IMR-90 (cell line): Measurements from ENCODE around the gene MYCBPAP. TPM values are rescaled to one million over a fixed set of nuclear protein-coding genes. Genes with fewer than 3 reads are reported as not detected.

Experiments
- ATAC-seq: fragments of 200-7000 bp; cut with Tn5 transposase; 2 replicates; pipeline ENCODE4 v1.9.1; 2020; ENCODE audit warnings: low read depth, mild to moderate bottlenecking, moderate library complexity
- BruUV-seq: library from RNA; stranded (reverse); fragments of 400-500 nt; replicated peaks from 2 replicates; lab custom pipeline; 2021; lab: Mats Ljungman, UMichigan
- CTCF ChIA-PET: fragments of 300-600 bp; formaldehyde crosslinking; extraction: SDS; loops from one replicate; lab custom pipeline; 2021; ENCODE audit warnings: antibody characterized with exemption; lab: Yijun Ruan, JAX
- POLR2A ChIA-PET: fragments of 300-600 bp; sonication (Branson Sonifier 250); formaldehyde crosslinking; loops from one replicate; lab custom pipeline; 2022; ENCODE audit warnings: antibody characterized with exemption; ENCODE audit not compliant: unreplicated experiment; lab: Charles Lee
- DNase-seq: peaks from one replicate; pipeline ENCODE4 v3.0.0; 2013
- H2AFZ ChIP-seq: replicated peaks from 2 replicates; pipeline ENCODE3; 2013; ENCODE audit warnings: low read length, mild to moderate bottlenecking; ENCODE audit not compliant: poor library complexity
- H2AK5ac ChIP-seq: 2 replicates; pipeline ENCODE4 v1.6.1; 2013; ENCODE audit warnings: low read depth, low read length, inconsistent platforms
- H2AK9ac ChIP-seq: replicated peaks from 2 replicates; pipeline ENCODE3; 2013; ENCODE audit warnings: mild to moderate bottlenecking, low read depth, low read length, moderate library complexity; ENCODE audit not compliant: poor library complexity
- H2BK120ac ChIP-seq: 2 replicates; pipeline ENCODE4 v1.6.1; 2013; ENCODE audit warnings: low read depth, low read length, inconsistent platforms
- H2BK15ac ChIP-seq: 3 replicates; pipeline ENCODE4 v1.6.1; 2013; ENCODE audit warnings: low read depth, low read length, inconsistent platforms
- H2BK20ac ChIP-seq: 2 replicates; pipeline ENCODE4 v1.6.1; 2013; ENCODE audit warnings: low read depth, mild to moderate bottlenecking, inconsistent platforms, low read length, moderate library complexity
- H2BK5ac ChIP-seq: 2 replicates; pipeline ENCODE4 v1.6.1; 2013; ENCODE audit warnings: mild to moderate bottlenecking, low read depth, low read length, inconsistent platforms; ENCODE audit not compliant: poor library complexity, severe bottlenecking
- H3K14ac ChIP-seq: replicated peaks from 2 replicates; pipeline ENCODE4 v1.6.1; 2013; ENCODE audit warnings: low read depth, low read length, inconsistent platforms
- H3K18ac ChIP-seq: 2 replicates; pipeline ENCODE4 v1.6.1; 2013; ENCODE audit warnings: low read depth, low read length, control low read depth
- H3K23ac ChIP-seq: 2 replicates; pipeline ENCODE4 v1.6.1; 2013; ENCODE audit warnings: low read depth, low read length, inconsistent platforms
- H3K27ac ChIP-seq: 2 replicates; pipeline ENCODE4 v1.5.1; 2013; ENCODE audit warnings: mild to moderate bottlenecking, control low read depth, low read length; ENCODE audit not compliant: insufficient read depth
- H3K27me3 ChIP-seq: 2 replicates; pipeline ENCODE4 v1.6.1; 2013; ENCODE audit warnings: low read length; ENCODE audit not compliant: control insufficient read depth, insufficient read depth
- H3K36me3 ChIP-seq: 2 replicates; pipeline ENCODE4 v1.6.1; 2013; ENCODE audit warnings: low read length, mixed read lengths; ENCODE audit not compliant: control insufficient read depth, insufficient read depth
- H3K4ac ChIP-seq: 2 replicates; pipeline ENCODE4 v1.6.1; 2013; ENCODE audit warnings: low read depth, low read length, inconsistent platforms
- H3K4me1 ChIP-seq: 2 replicates; pipeline ENCODE4 v1.6.1; 2013; ENCODE audit warnings: low read length, mixed read lengths; ENCODE audit not compliant: control insufficient read depth, insufficient read depth
- H3K4me2 ChIP-seq: 2 replicates; pipeline ENCODE4 v1.6.1; 2013; ENCODE audit warnings: low read depth, mild to moderate bottlenecking, control low read depth, low read length, moderate library complexity
- H3K4me3 ChIP-seq: 2 replicates; pipeline ENCODE4 v1.5.1; 2013; ENCODE audit warnings: low read depth, mild to moderate bottlenecking, control low read depth, low read length, moderate library complexity; ENCODE audit not compliant: insufficient read depth
- H3K56ac ChIP-seq: 2 replicates; pipeline ENCODE4 v1.6.1; 2013; ENCODE audit warnings: low read length, inconsistent platforms; ENCODE audit not compliant: insufficient read depth; ENCODE audit errors: extremely low read depth
- H3K79me1 ChIP-seq, 2 experiments: 2 replicates each; pipeline ENCODE4 v1.6.1; 2013; ENCODE audit warnings: low read length in 2 of 2, inconsistent platforms in 1 of 2, low read depth in 1 of 2
- H3K9ac ChIP-seq: 2 replicates; pipeline ENCODE4 v1.6.1; 2013; ENCODE audit warnings: low read depth, low read length, control low read depth
- H3K9me1 ChIP-seq: 2 replicates; pipeline ENCODE4 v1.6.1; 2013; ENCODE audit warnings: low read length, inconsistent platforms; ENCODE audit not compliant: insufficient read depth
- H3K9me3 ChIP-seq: 2 replicates; pipeline ENCODE4 v1.6.1; 2013; ENCODE audit warnings: low read length; ENCODE audit not compliant: control insufficient read depth, insufficient read depth
- H4K20me1 ChIP-seq: 2 replicates; pipeline ENCODE4 v1.6.1; 2013; ENCODE audit warnings: low read length, inconsistent platforms; ENCODE audit not compliant: insufficient read depth
- H4K5ac ChIP-seq: 2 replicates; pipeline ENCODE4 v1.6.1; 2013; ENCODE audit warnings: mild to moderate bottlenecking, low read depth, low read length, control low read depth
- H4K8ac ChIP-seq, 2 experiments: 2 replicates each; pipeline ENCODE4 v1.6.1; 2013; ENCODE audit warnings: low read depth in 2 of 2, low read length in 2 of 2, control low read depth in 1 of 2, inconsistent platforms in 1 of 2
- H4K91ac ChIP-seq: 2 replicates; pipeline ENCODE4 v1.6.1; 2013; ENCODE audit warnings: low read depth, low read length, inconsistent platforms; ENCODE audit not compliant: insufficient read depth
- BHLHE40 ChIP-seq: fragments of 150-350 bp; IDR thresholded peaks from 2 replicates; pipeline ENCODE4 v1.6.1; 2016; ENCODE audit warnings: mild to moderate bottlenecking, low read depth, low read length
- CEBPB ChIP-seq: IDR thresholded peaks from 2 replicates; pipeline ENCODE4 v1.6.1; 2012; ENCODE audit warnings: low read depth, low read length, improper control_type of control experiment
- CHD1 ChIP-seq: IDR thresholded peaks from 2 replicates; pipeline ENCODE4 v1.6.1; 2012; ENCODE audit warnings: low read depth, low read length, improper control_type of control experiment
- FOS ChIP-seq: fragments of 150-350 bp; IDR thresholded peaks from 2 replicates; pipeline ENCODE4 v1.6.1; 2016; ENCODE audit warnings: low read depth, low read length
- MAFK ChIP-seq: IDR thresholded peaks from 2 replicates; pipeline ENCODE4 v1.6.1; 2012; ENCODE audit warnings: low read depth, low read length, improper control_type of control experiment
- MAZ ChIP-seq: IDR thresholded peaks from 2 replicates; pipeline ENCODE4 v1.6.1; 2012; ENCODE audit warnings: low read depth, mild to moderate bottlenecking, low read length, improper control_type of control experiment, moderate library complexity, borderline replicate concordance
- MXI1 ChIP-seq: IDR thresholded peaks from 2 replicates; pipeline ENCODE4 v1.6.1; 2012; ENCODE audit warnings: low read depth, mild to moderate bottlenecking, low read length, moderate library complexity, borderline replicate concordance
- NFE2L2 ChIP-seq: fragments of 150-350 bp; IDR thresholded peaks from 2 replicates; pipeline ENCODE4 v1.6.1; 2016; ENCODE audit warnings: low read depth, mild to moderate bottlenecking, low read length
- POLR2A ChIP-seq: IDR thresholded peaks from 2 replicates; pipeline ENCODE4 v1.6.1; 2012; ENCODE audit warnings: mild to moderate bottlenecking, low read depth, low read length
- RAD21 ChIP-seq: IDR thresholded peaks from 2 replicates; pipeline ENCODE4 v1.6.1; 2012; ENCODE audit warnings: low read length, improper control_type of control experiment
- RCOR1 ChIP-seq: IDR thresholded peaks from 2 replicates; pipeline ENCODE4 v1.6.1; 2012; ENCODE audit warnings: mild to moderate bottlenecking, low read length, improper control_type of control experiment; ENCODE audit not compliant: insufficient replicate concordance
- RFX5 ChIP-seq: IDR thresholded peaks from 2 replicates; pipeline ENCODE4 v1.8.0; 2012; ENCODE audit warnings: low read depth, mild to moderate bottlenecking, low read length, moderate library complexity
- SMC3 ChIP-seq: fragments of 150-350 bp; IDR thresholded peaks from 2 replicates; pipeline ENCODE4 v1.6.1; 2016; ENCODE audit warnings: low read depth, mild to moderate bottlenecking, antibody characterized with exemption, low read length, moderate library complexity
- WGBS, 2 experiments: methylation state at CpG; one replicate each; pipeline versions ENCODE4 v1.1.5 to v1.1.7; 2013; ENCODE audit warnings: missing lambda C conversion rate in 2 of 2; ENCODE audit not compliant: insufficient read length in 1 of 2; ENCODE audit errors: extremely low coverage in 2 of 2; 5-methylcytosine and 5-hydroxymethylcytosine counted together
- dilution Hi-C: fragments of 300-500 bp; cut with HindIII; formaldehyde crosslinking; loops from one replicate; pipeline ENCODE4 v1.14.3; 2018; ENCODE audit warnings: low sequenced_read_pairs; ENCODE audit not compliant: unreplicated experiment
- in situ Hi-C: fragments of 300-500 bp; cut with MboI; formaldehyde crosslinking; loops from 3 replicates; pipeline ENCODE4 v1.14.3; 2019; ENCODE audit warnings: low sequenced_read_pairs, inconsistent platforms, mixed read lengths
- intact Hi-C: fragments of 100-400 bp; cut with micrococcal nuclease; formaldehyde crosslinking; loops from 2 replicates; pipeline ENCODE4 v1.10.0; 2022
- polyA plus RNA-seq, 3 experiments: library from polyadenylated mRNA; depleted of rRNA; stranded (reverse); fragments of >200 nt; gene quantifications; 2 replicates each; pipeline ENCODE4 v1.2.3, GENCODE V29; 2012; ENCODE audit warnings: low replicate concordance in 1 of 3
- total RNA-seq: library from RNA; depleted of rRNA; stranded (reverse); fragments of >200 nt; gene quantifications from 2 replicates; pipeline ENCODE4 v1.2.3, GENCODE V29; 2012
- TF ChIP-seq, protein P1 (sequence below): fragments of 150-350 bp; IDR thresholded peaks from 2 replicates; pipeline ENCODE4 v1.6.1; 2016; ENCODE audit warnings: low read depth, mild to moderate bottlenecking, low read length, moderate library complexity, borderline replicate concordance
- TF ChIP-seq, protein P2 (sequence below): fragments of 150-350 bp; IDR thresholded peaks from 2 replicates; pipeline ENCODE4 v1.6.1; 2017; ENCODE audit warnings: mild to moderate bottlenecking, antibody characterized with exemption, low read length, low read depth
- TF ChIP-seq, protein P3 (sequence below): conservative IDR thresholded peaks from 2 replicates; pipeline ENCODE4 v1.5.1; 2012; ENCODE audit warnings: mild to moderate bottlenecking, low read depth, low read length, improper control_type of control experiment

Gene MYCBPAP
- total and polyA plus RNA-seq, 2 of the 4 experiments (the other 2 are of a cell fraction): 0.17 to 0.18 TPM

DNA sequence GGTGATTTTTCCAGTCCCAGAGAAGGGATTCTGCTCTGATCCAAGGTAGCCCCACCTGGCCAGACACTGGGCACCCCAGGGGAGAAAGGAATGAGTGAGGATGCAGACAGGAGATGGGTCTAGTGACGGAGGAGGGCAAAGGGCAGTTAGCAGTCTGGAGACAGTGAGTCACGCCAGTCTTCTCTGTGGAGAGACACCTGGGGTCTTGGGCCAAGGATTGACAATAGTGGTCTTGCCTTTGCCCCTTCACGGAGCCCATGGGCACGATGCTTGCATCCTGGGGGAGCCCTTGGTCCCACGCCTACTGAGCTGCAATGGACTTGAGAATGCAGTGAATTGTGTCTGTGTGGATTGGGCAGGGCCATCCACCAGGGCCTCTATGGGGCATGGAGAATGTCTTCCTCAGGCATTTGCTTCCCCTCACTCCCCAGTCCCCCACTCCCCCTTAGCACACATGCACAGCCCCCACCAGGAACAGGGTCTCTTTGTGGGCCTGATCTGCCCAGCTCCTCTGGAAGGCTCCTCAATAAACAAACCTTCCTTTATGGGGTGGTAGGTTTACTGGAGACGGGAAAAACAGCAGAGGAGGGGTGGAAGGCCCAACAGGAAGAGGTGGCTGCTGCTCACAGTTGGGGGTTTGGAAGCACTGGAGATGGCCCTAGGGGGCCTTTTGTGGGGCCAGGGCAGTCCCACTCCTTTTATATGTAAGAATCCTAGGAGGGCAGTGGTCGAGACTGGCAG lies 41.0 kb upstream of the MYCBPAP start:
- no peak overlapping the region for H4K5ac ChIP-seq
- dilution Hi-C loops: no loop called here
- in situ Hi-C loops: no loop called here
- H3K56ac ChIP-seq: no peak overlapping the region
- H3K9ac ChIP-seq: no peak overlapping the region
- no peaks in the 10 kb centered on the region for H3K9me1 ChIP-seq
- no peak overlapping the region for H2BK5ac ChIP-seq
- H3K27me3 ChIP-seq: peaks cover 27% of the 10 kb centered on the region
- H3K4me3 ChIP-seq: no peak overlapping the region
- H2BK15ac ChIP-seq: no peak overlapping the region
- H3K27ac ChIP-seq: no peak overlapping the region
- H2BK20ac ChIP-seq: no peak overlapping the region
- no peak overlapping the region for H2AK9ac ChIP-seq
- no peaks in the 10 kb centered on the region; the same call in 1 of the 2 replicates for H4K20me1 ChIP-seq
- DNase-seq (no peak), ATAC-seq (no peak)
- peaks cover 2% of the 10 kb centered on the region for H3K4me1 ChIP-seq
- H2AK5ac ChIP-seq: no peak overlapping the region
- no peak overlapping the region for H3K14ac ChIP-seq
- POLR2A ChIA-PET: no interaction called here
- CTCF ChIA-PET: no interaction called here
- H2BK120ac ChIP-seq: no peak overlapping the region
- H3K9me3 ChIP-seq: no peaks in the 10 kb centered on the region
- no peak overlapping the region for H4K8ac ChIP-seq
- H3K18ac ChIP-seq: no peak overlapping the region
- H3K79me1 ChIP-seq: no peaks in the 10 kb centered on the region
- WGBS, 2 experiments: 68% methylated on average over 3 of the region's 7 CpGs; no CpG with 5 or more reads in 1 of the 2 experiments
- no peak overlapping the region for H3K23ac ChIP-seq
- H3K4me2 ChIP-seq: no peak overlapping the region
- H3K36me3 ChIP-seq: peaks cover 9% of the 10 kb centered on the region; the same call in 1 of the 2 replicates
- no peak overlapping the region for H4K91ac ChIP-seq
- no peak for TF ChIP-seq SMC3
- no peak for TF ChIP-seq CEBPB
- no peak for TF ChIP-seq RCOR1
- TF ChIP-seq, protein P1, sequence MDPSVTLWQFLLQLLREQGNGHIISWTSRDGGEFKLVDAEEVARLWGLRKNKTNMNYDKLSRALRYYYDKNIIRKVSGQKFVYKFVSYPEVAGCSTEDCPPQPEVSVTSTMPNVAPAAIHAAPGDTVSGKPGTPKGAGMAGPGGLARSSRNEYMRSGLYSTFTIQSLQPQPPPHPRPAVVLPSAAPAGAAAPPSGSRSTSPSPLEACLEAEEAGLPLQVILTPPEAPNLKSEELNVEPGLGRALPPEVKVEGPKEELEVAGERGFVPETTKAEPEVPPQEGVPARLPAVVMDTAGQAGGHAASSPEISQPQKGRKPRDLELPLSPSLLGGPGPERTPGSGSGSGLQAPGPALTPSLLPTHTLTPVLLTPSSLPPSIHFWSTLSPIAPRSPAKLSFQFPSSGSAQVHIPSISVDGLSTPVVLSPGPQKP: no peak
- TF ChIP-seq, protein P2, sequence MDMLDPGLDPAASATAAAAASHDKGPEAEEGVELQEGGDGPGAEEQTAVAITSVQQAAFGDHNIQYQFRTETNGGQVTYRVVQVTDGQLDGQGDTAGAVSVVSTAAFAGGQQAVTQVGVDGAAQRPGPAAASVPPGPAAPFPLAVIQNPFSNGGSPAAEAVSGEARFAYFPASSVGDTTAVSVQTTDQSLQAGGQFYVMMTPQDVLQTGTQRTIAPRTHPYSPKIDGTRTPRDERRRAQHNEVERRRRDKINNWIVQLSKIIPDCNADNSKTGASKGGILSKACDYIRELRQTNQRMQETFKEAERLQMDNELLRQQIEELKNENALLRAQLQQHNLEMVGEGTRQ: no peak
- no peak for TF ChIP-seq RAD21
- no peak for TF ChIP-seq RFX5
- TF ChIP-seq FOS: no peak
- no peak for TF ChIP-seq POLR2A
- TF ChIP-seq BHLHE40: no peak
- no peak for TF ChIP-seq NFE2L2
- TF ChIP-seq, protein P3, sequence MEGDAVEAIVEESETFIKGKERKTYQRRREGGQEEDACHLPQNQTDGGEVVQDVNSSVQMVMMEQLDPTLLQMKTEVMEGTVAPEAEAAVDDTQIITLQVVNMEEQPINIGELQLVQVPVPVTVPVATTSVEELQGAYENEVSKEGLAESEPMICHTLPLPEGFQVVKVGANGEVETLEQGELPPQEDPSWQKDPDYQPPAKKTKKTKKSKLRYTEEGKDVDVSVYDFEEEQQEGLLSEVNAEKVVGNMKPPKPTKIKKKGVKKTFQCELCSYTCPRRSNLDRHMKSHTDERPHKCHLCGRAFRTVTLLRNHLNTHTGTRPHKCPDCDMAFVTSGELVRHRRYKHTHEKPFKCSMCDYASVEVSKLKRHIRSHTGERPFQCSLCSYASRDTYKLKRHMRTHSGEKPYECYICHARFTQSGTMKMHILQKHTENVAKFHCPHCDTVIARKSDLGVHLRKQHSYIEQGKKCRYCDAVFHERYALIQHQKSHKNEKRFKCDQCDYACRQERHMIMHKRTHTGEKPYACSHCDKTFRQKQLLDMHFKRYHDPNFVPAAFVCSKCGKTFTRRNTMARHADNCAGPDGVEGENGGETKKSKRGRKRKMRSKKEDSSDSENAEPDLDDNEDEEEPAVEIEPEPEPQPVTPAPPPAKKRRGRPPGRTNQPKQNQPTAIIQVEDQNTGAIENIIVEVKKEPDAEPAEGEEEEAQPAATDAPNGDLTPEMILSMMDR: no peak
- no peak for TF ChIP-seq MAFK
- no peak for TF ChIP-seq MAZ
- no peak for TF ChIP-seq MXI1
- TF ChIP-seq CHD1: no peak
- no peak overlapping the region for H3K4ac ChIP-seq
- no peak overlapping the region for H2AFZ ChIP-seq
- BruUV-seq: no TSS peak
- intact Hi-C loops: no loop called here
